K562 (cell line): ENCODE measurements around the gene EEF2. TPM values are rescaled to one million over a fixed set of nuclear protein-coding genes. Genes with fewer than 3 reads are reported as not detected.

Experiments used
- ATF2 ChIP-seq: sonication (generic); formaldehyde crosslinking; IDR thresholded peaks from 2 replicates; pipeline ENCODE4 v1.8.1; 2022; ENCODE audit warnings: missing genetic modification reagents
- ATF3 ChIP-seq, 2 experiments: fragments of 450-650 bp in 1 of 2; sonication (generic) in 1 of 2; formaldehyde crosslinking in 1 of 2; IDR thresholded peaks in 1 of 2; conservative IDR thresholded peaks in 1 of 2; 2 replicates each; pipeline versions ENCODE4 v1.6.1 to v1.8.1; 2016 to 2023; ENCODE audit warnings: mild to moderate bottlenecking in 2 of 2, moderate library complexity in 2 of 2, inconsistent platforms in 1 of 2, missing genetic modification reagents in 1 of 2
- ATF7 ChIP-seq: fragments of 450-650 bp; IDR thresholded peaks from 2 replicates; pipeline ENCODE4 v1.7.1; 2014; ENCODE audit warnings: mild to moderate bottlenecking, moderate library complexity
- CBX8 ChIP-seq: fragments of 200-600 bp; sonication (generic); IDR thresholded peaks from 2 replicates; pipeline ENCODE4 v1.6.1; 2012; ENCODE audit warnings: borderline replicate concordance, mixed run types, low read depth, mild to moderate bottlenecking, moderate library complexity, mixed read lengths, low read length, control low read depth, inconsistent platforms; ENCODE audit not compliant: poor library complexity, severe bottlenecking; ENCODE audit errors: extremely low read depth
- CREM ChIP-seq: IDR thresholded peaks from 2 replicates; pipeline ENCODE4 v1.6.1; 2014; ENCODE audit warnings: antibody characterized with exemption, low read depth
- FOSL1 ChIP-seq: fragments of 200-800 bp; sonication (Bioruptor generic); conservative IDR thresholded peaks from 2 replicates; pipeline ENCODE4 v1.6.1; 2016; ENCODE audit warnings: missing genetic modification characterization, missing compliant biosample characterization
- FOXA3 ChIP-seq, 2 experiments: fragments of 450-650 bp in 1 of 2; sonication (generic) in 1 of 2; formaldehyde crosslinking; IDR thresholded peaks in 1 of 2; conservative IDR thresholded peaks in 1 of 2; 2 replicates each; pipeline versions ENCODE4 v1.4.0 to v1.8.0; 2020 to 2022; ENCODE audit warnings: mild to moderate bottlenecking in 2 of 2, missing genetic modification reagents in 1 of 2
- FOXJ3 ChIP-seq: sonication (generic); formaldehyde crosslinking; IDR thresholded peaks from 2 replicates; pipeline ENCODE4 v1.4.0; 2020; ENCODE audit warnings: mild to moderate bottlenecking, missing genetic modification reagents
- FOXK1 ChIP-seq: sonication (generic); formaldehyde crosslinking; IDR thresholded peaks from 2 replicates; pipeline ENCODE4 v1.8.0; 2022; ENCODE audit warnings: missing genetic modification reagents, mild to moderate bottlenecking, borderline replicate concordance
- FOXK2 ChIP-seq, 2 experiments: fragments of 450-650 bp; IDR thresholded peaks in 1 of 2; conservative IDR thresholded peaks in 1 of 2; 2 replicates each; pipeline ENCODE4 v1.6.1; 2016; ENCODE audit warnings: low read depth in 2 of 2, mild to moderate bottlenecking in 1 of 2
- JUND ChIP-seq, 2 experiments: IDR thresholded peaks; 2 replicates in 1 of 2; 3 replicates in 1 of 2; pipeline ENCODE4 v1.6.1; 2011; ENCODE audit warnings: borderline replicate concordance in 2 of 2, low read depth in 2 of 2, low read length in 2 of 2, improper control_type of control experiment in 1 of 2, missing biosample characterization in 1 of 2, missing genetic modification characterization in 1 of 2, missing genetic modification reagents in 1 of 2
- MBD2 ChIP-seq: sonication (generic); IDR thresholded peaks from 2 replicates; pipeline ENCODE4 v1.6.1; 2016; ENCODE audit warnings: low read depth, borderline replicate concordance
- PPARD ChIP-seq: fragments of 250-450 bp; sonication (Bioruptor Pico); IDR thresholded peaks from 2 replicates; pipeline ENCODE4 v1.8.0; 2022; ENCODE audit warnings: inconsistent platforms, mild to moderate bottlenecking, moderate library complexity
- PRMT5 ChIP-seq: sonication (generic); formaldehyde crosslinking; IDR thresholded peaks from 2 replicates; pipeline ENCODE4 v1.5.0; 2020; ENCODE audit warnings: missing genetic modification reagents
- RFX7 ChIP-seq: fragments of 250-450 bp; sonication (Bioruptor Pico); IDR thresholded peaks from 2 replicates; pipeline ENCODE4 v1.5.1; 2021; ENCODE audit warnings: mild to moderate bottlenecking
- SMARCA4 ChIP-seq: fragments of 450-650 bp; IDR thresholded peaks from 2 replicates; pipeline ENCODE4 v1.6.1; 2016
- SRF ChIP-seq, 2 experiments: fragments of 250-450, 450-650 bp in 1 of 2; sonication (Bioruptor Pico) in 1 of 2; sonication (generic) in 1 of 2; formaldehyde crosslinking; IDR thresholded peaks; 2 replicates each; pipeline versions ENCODE4 v1.5.0 to v1.5.1; 2020 to 2022; ENCODE audit warnings: mild to moderate bottlenecking in 1 of 2, missing genetic modification reagents in 1 of 2
- TEAD2 ChIP-seq: fragments of 450-650 bp; IDR thresholded peaks from 2 replicates; pipeline ENCODE4 v1.6.1; 2016; ENCODE audit warnings: missing genetic modification characterization, control low read depth, missing compliant biosample characterization
- TEAD4 ChIP-seq, 2 experiments: sonication (generic) in 1 of 2; formaldehyde crosslinking in 1 of 2; IDR thresholded peaks; 2 replicates each; pipeline versions ENCODE4 v1.6.1 to v1.8.0; 2012 to 2022; ENCODE audit warnings: borderline replicate concordance in 1 of 2, inconsistent platforms in 1 of 2, low read length in 1 of 2, mild to moderate bottlenecking in 1 of 2, missing genetic modification reagents in 1 of 2
- TFAP4 ChIP-seq: sonication (generic); formaldehyde crosslinking; IDR thresholded peaks from 2 replicates; pipeline ENCODE4 v1.8.0; 2022; ENCODE audit warnings: missing genetic modification reagents, mild to moderate bottlenecking, moderate library complexity, borderline replicate concordance
- ZBTB17 ChIP-seq: fragments of 450-650 bp; formaldehyde crosslinking; IDR thresholded peaks from 2 replicates; pipeline ENCODE4 v1.4.0; 2020; ENCODE audit warnings: mild to moderate bottlenecking
- ZFP36 ChIP-seq: fragments of 150-350 bp; IDR thresholded peaks from 2 replicates; pipeline ENCODE4 v1.6.1; 2018; ENCODE audit warnings: low read length, low read depth; ENCODE audit not compliant: partially characterized antibody
- ZNF445 ChIP-seq: fragments of 250-450 bp; sonication (Bioruptor Pico); IDR thresholded peaks from 2 replicates; pipeline ENCODE4 v1.4.0; 2020; ENCODE audit warnings: low read depth, mild to moderate bottlenecking, moderate library complexity
- polyA plus RNA-seq, 8 experiments: library from polyadenylated mRNA; depleted of rRNA in 4 of 8; stranded (reverse) in 5 of 8; unstranded in 3 of 8; fragments of >200 nt; fragmentation: Nextera tagmentation in 2 of 8; fragmentation: Illumina TruSeq in 1 of 8; extraction: Ambion mirVana in 2 of 8; extraction: Trizol in 1 of 8; gene quantifications; 2 replicates each; pipeline versions ENCODE4 v1.2.1 to v1.2.3, GENCODE V29; 2011 to 2014; ENCODE audit warnings: inconsistent platforms in 1 of 8, missing spikeins in 1 of 8
- total RNA-seq, 7 experiments: library from RNA; depleted of rRNA in 6 of 7; stranded (reverse); fragments of >200 nt in 6 of 7; fragmentation: Illumina TruSeq in 2 of 7; extraction: Trizol in 2 of 7; gene quantifications; 2 replicates each; pipeline versions ENCODE4 v1.2.1 to v1.2.3, GENCODE V29; 2011 to 2021; ENCODE audit warnings: low replicate concordance in 1 of 7

Gene EEF2
- total and polyA plus RNA-seq, 9 of the 15 experiments (the other 6 are each of a cell fraction or from before 2014, with no cell fraction given), result 372 to 3,003 (median 1,453) TPM

- TF ChIP-seq SRF (CRISPR knock-in tag; IDR thresholded peaks at IDR 0.05) (peak; percentile 82 to 95; a peak in 3 of 4 replicates), TEAD4 (IDR thresholded peaks at IDR 0.05; ENCODE audit: low read length) (peak; percentile 57), TEAD4 (CRISPR knock-in tag; IDR thresholded peaks at IDR 0.05; ENCODE audit: borderline replicate concordance) (no peak), JUND (IDR thresholded peaks at IDR 0.05; ENCODE audit: borderline replicate concordance, low read depth, low read length) (peak; percentile 94), JUND (tag; IDR thresholded peaks at IDR 0.05; ENCODE audit: borderline replicate concordance, low read depth, low read length) (peak; percentile 92; the same call in 2 of the 3 replicates), FOXJ3 (CRISPR knock-in tag) (no peak), MBD2 (no peak), ATF2 (CRISPR knock-in tag) (peak; percentile 35; the same call in 1 of the 2 replicates), ZFP36 (peak; percentile 79), ZNF445 (CRISPR knock-in tag) (no peak), CREM (peak; percentile 15; the same call in 1 of the 2 replicates), FOXA3 (CRISPR knock-in tag; conservative IDR thresholded peaks at IDR 0.05 in 1 of 2, IDR thresholded peaks at IDR 0.05 in 1 of 2) (peak; percentile 42 to 89; a peak in 3 of 4 replicates), PPARD (no peak), ATF7 (peak; percentile 95), TEAD2 (tag) (peak; percentile 67; the same call in 1 of the 2 replicates), FOXK2 (conservative IDR thresholded peaks at IDR 0.05 in 1 of 2, IDR thresholded peaks at IDR 0.05 in 1 of 2; ENCODE audit: low read depth in 2 of 2) (peak; percentile 88 to 91), TFAP4 (CRISPR knock-in tag) (peak; percentile 50; the same call in 1 of the 2 replicates), PRMT5 (CRISPR knock-in tag) (no peak), FOXK1 (peak; percentile 55; the same call in 1 of the 2 replicates), ATF3 (IDR thresholded peaks at IDR 0.05) (peak; percentile 90), ATF3 (CRISPR knock-in tag; conservative IDR thresholded peaks at IDR 0.05) (no peak), FOSL1 (peak; percentile 75), SMARCA4 (no peak), ZBTB17 (no peak), CBX8 (no peak), RFX7 (CRISPR knock-in tag) (no peak)
Observed at GRCh38 chr19:3968556-3969434, 16.5 kb downstream of the EEF2 start (continued).
